C4-2B (cell line): Measurements from ENCODE around the gene GKN2.

ENCODE experiments used
- CTCF ChIP-seq: fragments of 450-650 bp; conservative IDR thresholded peaks from 2 replicates; pipeline ENCODE4 v1.5.1; 2017; ENCODE audit warnings: mild to moderate bottlenecking
- ZFX ChIP-seq: fragments of 450-650 bp; IDR thresholded peaks from 2 replicates; pipeline ENCODE4 v1.6.1; 2017

- TF ChIP-seq CTCF (no peak), ZFX (no peak)
These were observed 9.9 kb downstream of the GKN2 start for GRCh38 chr2:68942827-68943226.
